ENCODE data around the gene PPBP.

The PPBP gene

DNA sequence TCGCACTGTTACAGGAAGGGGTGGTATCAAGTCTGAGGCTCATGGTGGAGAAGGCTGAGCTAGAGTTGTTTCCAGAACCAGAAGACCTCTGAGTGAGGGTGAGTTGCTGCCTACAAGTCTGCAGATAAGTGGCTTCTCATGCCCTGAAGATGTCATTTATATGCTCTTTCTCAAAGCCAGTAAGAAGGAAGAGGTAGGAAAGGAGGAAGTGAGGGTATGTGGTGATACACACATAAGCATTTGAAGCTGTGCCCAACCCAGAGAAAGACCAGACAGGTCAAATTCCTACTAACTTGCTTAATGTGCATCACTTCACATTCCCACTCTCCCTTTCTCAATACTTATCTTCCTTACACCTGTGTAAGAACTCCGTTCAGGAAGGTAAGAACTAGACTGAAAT, at the start of gene PPBP:
PPBP (minus strand) TSS at position 130 of the 400 bp plus-strand sequence; CDS start at position 43, 87 bp downstream.
- DNase-seq (ENCODE audit: low read depth) = no peak

- no peak for DNase-seq (ENCODE audit: low read depth)
Observed at GRCh38 chr4:74037076-74037955, 49.3 kb upstream of the PPBP start.

DNA sequence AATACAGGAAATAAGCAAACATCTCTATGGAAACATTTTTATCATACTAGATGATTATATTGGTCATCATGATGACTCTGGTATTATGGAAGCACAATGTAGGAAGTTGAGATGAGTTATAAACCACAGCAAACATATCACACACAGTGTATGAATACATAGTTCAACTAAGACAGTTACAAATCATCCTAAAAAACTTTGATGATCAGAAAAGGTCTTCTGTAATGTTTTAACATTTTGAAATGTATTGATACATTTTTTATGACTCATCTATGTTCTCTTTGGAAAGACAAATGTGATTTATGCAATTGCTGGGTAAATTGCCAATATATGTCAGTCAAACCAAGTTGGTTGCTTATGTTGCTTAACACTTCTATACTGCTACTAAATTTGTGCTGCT, 45.7 kb upstream of the PPBP start:
- DNase-seq (ENCODE audit: low read depth) = no peak

DNA sequence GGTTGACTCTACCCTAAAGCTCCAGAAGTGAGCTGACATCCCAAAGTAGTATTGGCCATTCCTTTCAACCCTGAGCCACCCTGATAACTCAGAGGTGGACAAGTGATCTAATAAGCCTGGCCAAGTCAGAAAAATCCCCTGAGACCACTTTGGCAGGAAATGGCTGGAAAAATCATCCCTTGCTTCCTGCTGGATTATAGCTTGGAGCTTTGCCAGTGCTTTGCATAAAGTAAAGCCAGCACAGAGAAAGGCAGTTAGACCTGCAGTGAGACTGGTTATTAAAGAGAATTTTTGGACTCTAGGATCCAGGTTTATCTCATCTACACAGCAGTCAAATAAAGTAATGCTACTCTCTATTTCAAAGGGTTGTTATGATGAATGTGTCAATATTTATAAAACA, 44.1 kb upstream of the PPBP start:
- no peak for DNase-seq (ENCODE audit: low read depth)

DNA sequence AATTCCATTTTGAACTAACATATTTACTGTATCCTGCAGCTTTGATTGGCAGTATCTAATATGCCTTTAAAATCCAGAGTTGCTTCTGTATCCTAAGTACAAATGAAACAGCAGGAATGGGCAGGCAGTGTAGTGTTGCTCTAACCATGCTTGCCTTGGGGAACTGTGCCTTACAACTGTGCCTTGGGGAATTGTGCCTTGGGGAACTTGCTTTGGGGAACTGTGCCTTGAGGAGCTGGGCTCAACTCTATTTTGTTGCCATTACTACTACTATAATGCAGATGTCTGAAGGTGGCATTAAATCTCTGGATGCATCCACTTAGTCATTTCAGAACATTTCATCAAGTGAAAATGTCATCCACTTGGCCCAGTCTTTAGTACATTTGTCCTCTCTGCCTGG, 43.6 kb upstream of the PPBP start:
- DNase-seq (ENCODE audit: low read depth) = no peak

DNA sequence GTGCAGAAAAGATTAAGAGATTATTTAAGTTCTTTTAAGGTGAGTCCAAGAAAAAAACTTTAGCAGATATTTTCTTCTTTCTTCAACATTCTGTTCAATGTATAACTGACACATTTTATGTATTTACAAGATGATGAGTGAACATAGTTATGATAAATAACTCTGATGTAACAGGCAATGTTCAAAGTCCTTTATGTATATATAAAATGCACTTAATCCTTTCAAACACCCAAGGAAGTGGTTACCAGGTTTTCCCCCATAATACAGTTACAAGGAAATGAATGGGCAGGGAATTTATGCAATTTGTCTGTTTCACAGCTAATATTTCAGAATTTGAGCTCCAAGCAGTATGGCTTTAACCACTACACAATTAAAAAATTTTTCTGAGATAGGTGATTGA, 42.3 kb upstream of the PPBP start:
- no peak for DNase-seq (ENCODE audit: low read depth)

DNA sequence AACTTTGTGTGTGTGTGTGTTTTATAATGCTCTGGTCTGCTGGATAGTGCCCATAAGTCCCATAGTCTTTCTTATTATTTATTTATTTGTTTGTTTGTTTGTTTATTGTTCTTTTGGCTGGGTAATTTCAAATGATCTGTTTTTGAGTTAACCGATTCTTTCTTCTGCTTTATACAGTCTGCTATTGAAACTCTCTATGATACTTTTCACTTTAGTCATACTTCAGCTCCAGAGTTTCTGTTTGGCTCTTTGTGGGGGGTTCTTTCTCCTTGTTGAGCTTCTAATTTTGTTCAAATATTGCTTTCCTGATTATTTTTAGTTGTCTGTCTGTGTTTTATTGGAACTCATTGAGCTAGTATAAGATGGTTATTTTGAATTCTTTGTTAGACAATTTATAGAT, 40.5 kb upstream of the PPBP start:
- no peak for DNase-seq (ENCODE audit: low read depth)

DNA sequence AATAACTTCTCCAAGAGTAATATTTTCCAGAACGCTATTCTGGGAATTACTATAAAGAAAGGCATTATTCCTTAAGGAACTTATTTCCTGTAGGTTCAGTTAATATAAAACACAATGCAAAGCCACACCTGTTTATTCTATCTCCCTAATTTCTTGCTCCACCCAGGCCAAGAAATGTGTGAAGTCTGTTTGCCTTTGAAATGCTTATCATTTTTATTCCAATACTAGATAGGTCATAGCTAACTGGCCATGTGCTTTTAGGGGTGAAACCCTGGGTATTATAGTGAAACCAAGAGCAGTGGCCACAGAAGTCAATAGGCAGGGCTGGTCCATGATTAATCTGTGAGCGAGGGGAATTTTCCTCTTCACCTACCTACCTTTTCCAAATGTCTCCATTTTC, 35.7 kb upstream of the PPBP start:
- DNase-seq (ENCODE audit: low read depth) = no peak

DNA sequence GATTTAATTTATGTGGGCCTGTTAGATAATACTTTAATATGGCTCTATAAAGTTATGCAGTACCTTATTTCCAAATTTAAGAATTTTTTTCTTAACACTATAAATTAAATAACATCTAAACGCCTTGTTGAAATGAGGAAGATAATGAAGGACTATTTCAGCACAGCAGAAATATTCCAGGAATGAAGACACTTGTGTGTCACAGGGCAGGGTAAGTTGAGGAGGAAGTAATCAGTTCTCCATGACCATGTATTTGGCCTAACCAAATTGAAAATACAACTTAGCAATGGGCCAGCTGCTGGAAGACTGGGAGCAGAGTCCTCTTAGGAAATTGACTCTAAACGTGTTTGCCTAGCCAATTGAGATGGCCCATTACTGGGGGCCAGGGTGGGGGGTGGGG, 33.6 kb upstream of the PPBP start:
- no peak for DNase-seq (ENCODE audit: low read depth)

DNA sequence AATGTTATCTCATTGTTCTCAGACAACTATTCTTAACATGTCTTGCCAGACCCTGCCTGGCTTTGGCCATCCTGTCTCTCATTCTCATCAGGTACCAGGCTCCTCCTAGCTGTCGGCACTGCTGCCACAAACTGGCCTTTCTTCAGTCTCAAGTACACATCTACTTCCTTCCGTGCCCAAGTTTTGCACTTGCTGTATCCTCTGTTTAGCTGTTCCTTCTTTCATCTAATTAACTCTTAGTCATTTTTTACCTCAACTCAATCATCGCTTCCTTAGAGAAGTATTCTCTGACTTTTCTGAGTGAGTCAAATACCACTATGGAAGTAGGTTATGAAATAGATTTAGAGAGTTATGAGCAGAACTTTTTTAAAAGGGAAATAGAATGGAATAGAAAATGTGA, 30.8 kb upstream of the PPBP start:
- DNase-seq (ENCODE audit: low read depth) = no peak

GRCh38 chr4:74018116-74018515, 30.1 kb upstream of the PPBP start:
- no peak for DNase-seq (ENCODE audit: low read depth)

- DNase-seq (ENCODE audit: low read depth) = no peak
Observed at GRCh38 chr4:74016068-74016467, 28.1 kb upstream of the PPBP start.

GRCh38 chr4:74015126-74015780, 27.3 kb upstream of the PPBP start:
- no peak for DNase-seq (ENCODE audit: low read depth)

DNA sequence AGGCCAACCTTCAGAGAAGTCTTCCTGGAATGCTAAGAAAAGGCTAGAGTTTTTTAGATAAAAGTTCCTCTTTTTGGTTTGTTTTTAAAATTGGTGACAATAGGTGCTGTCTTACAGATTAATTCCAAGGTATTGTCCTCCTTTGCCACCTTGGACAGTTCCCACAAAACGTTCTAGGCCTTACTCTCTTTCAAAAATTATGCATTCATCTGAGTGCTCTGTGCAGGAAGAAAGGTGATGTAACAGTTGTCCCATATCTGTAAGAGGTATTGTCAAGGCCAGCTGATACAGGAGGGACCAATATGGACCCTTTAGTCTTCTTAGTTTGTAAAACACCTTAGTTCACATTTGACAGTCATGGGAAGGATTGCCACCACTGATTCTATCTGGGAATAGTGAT, 26.3 kb upstream of the PPBP start:
- DNase-seq (ENCODE audit: low read depth) = no peak

- DNase-seq (ENCODE audit: low read depth) = no peak
Observed at GRCh38 chr4:74013264-74013663, 25.3 kb upstream of the PPBP start.

DNA sequence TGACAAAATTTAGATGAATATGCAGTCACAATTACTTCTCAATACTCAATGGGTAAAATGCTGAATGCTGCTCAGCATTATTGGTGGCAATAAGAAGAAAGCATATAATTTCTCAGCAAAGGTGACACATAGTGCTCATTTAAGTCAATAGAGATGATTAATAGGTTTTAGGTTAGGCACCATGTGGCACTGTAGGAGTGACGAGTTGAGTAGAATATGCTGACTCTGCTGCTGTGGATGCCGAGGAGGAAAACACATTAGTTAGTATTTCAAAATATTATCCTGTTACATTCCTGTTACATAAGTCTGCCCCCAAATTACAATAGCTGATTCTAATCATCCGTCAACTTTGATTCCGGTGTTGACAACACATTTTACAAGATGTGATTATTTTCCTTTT, 24.1 kb upstream of the PPBP start:
- no peak for DNase-seq (ENCODE audit: low read depth)

- no peak for DNase-seq (ENCODE audit: low read depth)
Observed at GRCh38 chr4:74009307-74009706, 21.3 kb upstream of the PPBP start.

DNA sequence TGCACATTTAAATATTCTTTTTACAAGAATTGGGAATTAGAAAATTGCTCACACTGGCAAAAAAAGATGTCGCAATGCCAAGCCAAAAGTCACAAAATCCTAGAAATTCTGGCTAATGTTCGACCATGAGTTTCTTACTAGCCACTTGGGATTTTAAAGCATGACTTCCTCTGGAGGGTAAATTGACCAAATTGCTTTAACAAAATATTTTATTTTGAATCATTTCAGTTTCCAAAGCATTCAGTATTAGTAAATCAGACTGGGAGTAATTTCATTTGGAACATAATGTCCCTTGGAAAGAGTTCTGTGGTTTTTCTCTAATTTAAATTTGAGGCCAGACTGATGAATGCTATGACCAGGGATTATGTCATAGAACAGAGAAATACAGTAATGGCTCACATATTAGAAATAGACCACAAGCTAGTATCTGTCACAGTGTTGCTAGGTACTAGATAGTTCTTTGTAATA, 18.1 kb upstream of the PPBP start:
- no peak for DNase-seq (ENCODE audit: low read depth)

DNA sequence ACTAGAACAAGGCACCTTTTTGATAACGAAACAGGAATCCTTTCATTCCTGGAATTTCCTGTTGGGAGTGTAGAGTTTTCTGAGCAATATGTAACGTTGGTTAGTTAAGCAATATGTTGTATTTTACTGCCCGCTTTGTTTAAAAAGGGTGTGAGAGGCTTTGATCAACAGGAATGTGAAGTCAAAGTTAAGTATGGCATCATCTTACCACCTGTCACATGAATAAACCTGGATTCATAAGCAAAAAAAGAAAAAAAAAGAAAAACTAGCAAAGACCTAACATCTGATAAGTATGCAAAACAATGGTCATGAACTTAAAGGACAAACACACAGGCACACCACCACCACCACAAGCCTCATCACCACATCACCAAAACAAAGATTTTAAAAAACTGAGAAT, 17.5 kb upstream of the PPBP start:
- no peak for DNase-seq (ENCODE audit: low read depth)

- DNase-seq (ENCODE audit: low read depth) = no peak
Observed at GRCh38 chr4:74004668-74005067, 16.7 kb upstream of the PPBP start.

DNA sequence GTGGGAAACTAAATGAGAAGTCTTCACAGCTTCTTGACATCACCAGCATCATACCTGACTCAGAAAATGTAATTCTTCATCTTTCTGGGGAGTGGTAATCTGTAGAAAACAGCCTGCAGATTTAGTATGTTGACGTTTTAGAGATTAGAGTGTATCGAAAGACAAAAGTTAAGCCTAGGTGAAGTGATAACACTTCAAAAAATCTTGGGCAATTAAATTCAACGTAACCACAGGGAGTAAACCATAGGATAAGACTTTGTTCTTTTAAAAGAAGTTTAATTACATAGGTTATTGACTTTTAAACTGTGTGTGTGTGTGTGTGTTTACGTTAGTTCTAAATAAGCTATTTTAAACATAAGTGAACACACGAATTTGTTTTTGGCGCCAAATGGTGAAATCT, 12.3 kb upstream of the PPBP start:
- no peak for DNase-seq (ENCODE audit: low read depth)

GRCh38 chr4:73998040-73999011, 10.3 kb upstream of the PPBP start, which contains the start of gene CXCL5:
Gene CXCL5, minus strand, starts transcription at chr4:73998677. Its CDS starts 96 bp downstream, at chr4:73998581.
- no peak for DNase-seq (ENCODE audit: low read depth)
